ENCODE results near the gene MIX23.

GRCh38 chr3:122421836-122422235 is 38.8 kb upstream of the MIX23 start:
- TF ChIP-seq CTCF (IDR thresholded peaks at IDR 0.05; ENCODE audit: insufficient read depth, low read depth, low read length) (no peak), EZH2 (IDR thresholded peaks at IDR 0.05; ENCODE audit: insufficient read depth, low read length) (no peak)
